ENCODE results near the gene STEEP1. TPM values are rescaled to one million over a fixed set of nuclear protein-coding genes. Genes with fewer than 3 reads are reported as not detected.

STEEP1 gene
- total and polyA plus RNA-seq, 2 of the 13 experiments (the other 11 are each of a cell fraction or from before 2014, with no cell fraction given) = 7.7 to 23.1 TPM

DNA sequence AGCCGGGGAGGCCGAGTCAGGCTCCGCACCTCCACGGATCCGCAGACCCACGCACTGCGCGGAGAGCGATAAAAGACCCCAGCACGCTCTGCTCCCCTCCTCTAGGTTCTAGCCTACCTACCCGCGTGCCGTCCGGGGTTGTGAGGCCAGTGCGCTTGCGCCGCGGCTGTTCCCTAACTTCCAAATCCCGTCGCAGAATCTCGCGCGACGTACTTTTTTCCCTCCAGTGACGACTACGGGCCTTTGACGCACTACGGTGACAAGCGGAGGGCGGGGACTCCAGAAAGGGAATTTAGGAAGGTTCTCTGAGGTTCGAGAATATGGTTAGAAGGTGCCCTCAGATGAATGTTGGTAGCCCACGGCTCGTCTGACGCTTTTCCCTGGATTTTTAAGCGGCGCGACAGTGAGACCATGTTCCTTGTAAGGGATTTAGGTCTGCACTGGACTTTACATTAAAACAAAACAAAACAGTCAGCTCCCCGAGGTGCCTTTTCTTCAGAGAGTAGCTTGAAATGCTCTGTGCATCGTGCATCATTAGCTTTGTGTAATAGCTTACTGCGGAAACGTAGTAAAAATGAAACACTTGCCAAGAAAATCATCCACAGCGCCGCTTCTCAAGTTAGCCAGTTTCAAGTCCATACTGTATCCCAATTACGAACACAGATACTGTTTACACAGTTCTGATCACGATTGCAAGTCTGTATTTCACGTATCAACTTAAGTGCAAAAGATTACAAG, 41.2 kb upstream of the STEEP1 start, which contains the start of gene NKRF (continued):
- TF ChIP-seq, protein P1, sequence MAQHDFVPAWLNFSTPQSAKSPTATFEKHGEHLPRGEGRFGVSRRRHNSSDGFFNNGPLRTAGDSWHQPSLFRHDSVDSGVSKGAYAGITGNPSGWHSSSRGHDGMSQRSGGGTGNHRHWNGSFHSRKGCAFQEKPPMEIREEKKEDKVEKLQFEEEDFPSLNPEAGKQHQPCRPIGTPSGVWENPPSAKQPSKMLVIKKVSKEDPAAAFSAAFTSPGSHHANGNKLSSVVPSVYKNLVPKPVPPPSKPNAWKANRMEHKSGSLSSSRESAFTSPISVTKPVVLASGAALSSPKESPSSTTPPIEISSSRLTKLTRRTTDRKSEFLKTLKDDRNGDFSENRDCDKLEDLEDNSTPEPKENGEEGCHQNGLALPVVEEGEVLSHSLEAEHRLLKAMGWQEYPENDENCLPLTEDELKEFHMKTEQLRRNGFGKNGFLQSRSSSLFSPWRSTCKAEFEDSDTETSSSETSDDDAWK (CRISPR knock-in tag; IDR thresholded peaks at IDR 0.05) = no peak
- TF ChIP-seq ZBTB7A (CRISPR knock-in tag; IDR thresholded peaks at IDR 0.05) = peak; percentile 40; the same call in 1 of the 2 replicates
- TF ChIP-seq, protein P2, sequence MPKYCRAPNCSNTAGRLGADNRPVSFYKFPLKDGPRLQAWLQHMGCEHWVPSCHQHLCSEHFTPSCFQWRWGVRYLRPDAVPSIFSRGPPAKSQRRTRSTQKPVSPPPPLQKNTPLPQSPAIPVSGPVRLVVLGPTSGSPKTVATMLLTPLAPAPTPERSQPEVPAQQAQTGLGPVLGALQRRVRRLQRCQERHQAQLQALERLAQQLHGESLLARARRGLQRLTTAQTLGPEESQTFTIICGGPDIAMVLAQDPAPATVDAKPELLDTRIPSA (CRISPR knock-in tag; IDR thresholded peaks at IDR 0.05; ENCODE audit: borderline replicate concordance) = 0 out of 2 replicates have a peak, but pooled peaks have one; percentile 49
- TF ChIP-seq POLR2A (IDR thresholded peaks at IDR 0.05; ENCODE audit: insufficient read depth in 1 of 2, low read depth in 2 of 2, low read length in 2 of 2) = peak; percentile 88 to 89
- TF ChIP-seq ZMYM2 (CRISPR knock-in tag; IDR thresholded peaks at IDR 0.05) = no peak
- TF ChIP-seq CREB1 (IDR thresholded peaks at IDR 0.05) = peak; percentile 71
- TF ChIP-seq CREB1 (CRISPR knock-in tag; IDR thresholded peaks at IDR 0.05) = peak; percentile 82
- TF ChIP-seq, protein P3, sequence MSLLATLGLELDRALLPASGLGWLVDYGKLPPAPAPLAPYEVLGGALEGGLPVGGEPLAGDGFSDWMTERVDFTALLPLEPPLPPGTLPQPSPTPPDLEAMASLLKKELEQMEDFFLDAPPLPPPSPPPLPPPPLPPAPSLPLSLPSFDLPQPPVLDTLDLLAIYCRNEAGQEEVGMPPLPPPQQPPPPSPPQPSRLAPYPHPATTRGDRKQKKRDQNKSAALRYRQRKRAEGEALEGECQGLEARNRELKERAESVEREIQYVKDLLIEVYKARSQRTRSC (CRISPR knock-in tag; IDR thresholded peaks at IDR 0.05; ENCODE audit: low read depth) = no peak
- TF ChIP-seq, protein P4, sequence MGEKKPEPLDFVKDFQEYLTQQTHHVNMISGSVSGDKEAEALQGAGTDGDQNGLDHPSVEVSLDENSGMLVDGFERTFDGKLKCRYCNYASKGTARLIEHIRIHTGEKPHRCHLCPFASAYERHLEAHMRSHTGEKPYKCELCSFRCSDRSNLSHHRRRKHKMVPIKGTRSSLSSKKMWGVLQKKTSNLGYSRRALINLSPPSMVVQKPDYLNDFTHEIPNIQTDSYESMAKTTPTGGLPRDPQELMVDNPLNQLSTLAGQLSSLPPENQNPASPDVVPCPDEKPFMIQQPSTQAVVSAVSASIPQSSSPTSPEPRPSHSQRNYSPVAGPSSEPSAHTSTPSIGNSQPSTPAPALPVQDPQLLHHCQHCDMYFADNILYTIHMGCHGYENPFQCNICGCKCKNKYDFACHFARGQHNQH (CRISPR knock-in tag; IDR thresholded peaks at IDR 0.05) = 0 out of 2 replicates have a peak, but pooled peaks have one; percentile 23
- TF ChIP-seq POLR2AphosphoS5 (IDR thresholded peaks at IDR 0.05; ENCODE audit: low read depth, low read length) = peak; percentile 84
- no peak for TF ChIP-seq BORCS8-MEF2B (CRISPR knock-in tag; IDR thresholded peaks at IDR 0.05)
- TF ChIP-seq, protein P5, sequence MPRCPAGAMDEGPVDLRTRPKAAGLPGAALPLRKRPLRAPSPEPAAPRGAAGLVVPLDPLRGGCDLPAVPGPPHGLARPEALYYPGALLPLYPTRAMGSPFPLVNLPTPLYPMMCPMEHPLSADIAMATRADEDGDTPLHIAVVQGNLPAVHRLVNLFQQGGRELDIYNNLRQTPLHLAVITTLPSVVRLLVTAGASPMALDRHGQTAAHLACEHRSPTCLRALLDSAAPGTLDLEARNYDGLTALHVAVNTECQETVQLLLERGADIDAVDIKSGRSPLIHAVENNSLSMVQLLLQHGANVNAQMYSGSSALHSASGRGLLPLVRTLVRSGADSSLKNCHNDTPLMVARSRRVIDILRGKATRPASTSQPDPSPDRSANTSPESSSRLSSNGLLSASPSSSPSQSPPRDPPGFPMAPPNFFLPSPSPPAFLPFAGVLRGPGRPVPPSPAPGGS (CRISPR knock-in tag; IDR thresholded peaks at IDR 0.05) = peak; percentile 54; the same call in 1 of the 2 replicates
- no peak for TF ChIP-seq ZNF33A (CRISPR knock-in tag; IDR thresholded peaks at IDR 0.05; ENCODE audit: borderline replicate concordance)
- TF ChIP-seq ZNF619 (CRISPR knock-in tag; IDR thresholded peaks at IDR 0.05) = no peak
- TF ChIP-seq HOXA3 (CRISPR knock-in tag; IDR thresholded peaks at IDR 0.05) = peak; percentile 65; the same call in 1 of the 2 replicates
- TF ChIP-seq SIX1 (CRISPR knock-in tag; IDR thresholded peaks at IDR 0.05; ENCODE audit: borderline replicate concordance) = no peak
- TF ChIP-seq NR2F6 (IDR thresholded peaks at IDR 0.05) = no peak
- TF ChIP-seq NR2F6 (CRISPR knock-in tag; IDR thresholded peaks at IDR 0.05) = no peak
- TF ChIP-seq, protein P6, sequence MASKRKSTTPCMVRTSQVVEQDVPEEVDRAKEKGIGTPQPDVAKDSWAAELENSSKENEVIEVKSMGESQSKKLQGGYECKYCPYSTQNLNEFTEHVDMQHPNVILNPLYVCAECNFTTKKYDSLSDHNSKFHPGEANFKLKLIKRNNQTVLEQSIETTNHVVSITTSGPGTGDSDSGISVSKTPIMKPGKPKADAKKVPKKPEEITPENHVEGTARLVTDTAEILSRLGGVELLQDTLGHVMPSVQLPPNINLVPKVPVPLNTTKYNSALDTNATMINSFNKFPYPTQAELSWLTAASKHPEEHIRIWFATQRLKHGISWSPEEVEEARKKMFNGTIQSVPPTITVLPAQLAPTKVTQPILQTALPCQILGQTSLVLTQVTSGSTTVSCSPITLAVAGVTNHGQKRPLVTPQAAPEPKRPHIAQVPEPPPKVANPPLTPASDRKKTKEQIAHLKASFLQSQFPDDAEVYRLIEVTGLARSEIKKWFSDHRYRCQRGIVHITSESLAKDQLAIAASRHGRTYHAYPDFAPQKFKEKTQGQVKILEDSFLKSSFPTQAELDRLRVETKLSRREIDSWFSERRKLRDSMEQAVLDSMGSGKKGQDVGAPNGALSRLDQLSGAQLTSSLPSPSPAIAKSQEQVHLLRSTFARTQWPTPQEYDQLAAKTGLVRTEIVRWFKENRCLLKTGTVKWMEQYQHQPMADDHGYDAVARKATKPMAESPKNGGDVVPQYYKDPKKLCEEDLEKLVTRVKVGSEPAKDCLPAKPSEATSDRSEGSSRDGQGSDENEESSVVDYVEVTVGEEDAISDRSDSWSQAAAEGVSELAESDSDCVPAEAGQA (IDR thresholded peaks at IDR 0.05; ENCODE audit: low read depth) = 0 out of 2 replicates have a peak, but pooled peaks have one; percentile 38
- TF ChIP-seq, protein P6 (CRISPR knock-in tag; IDR thresholded peaks at IDR 0.05; ENCODE audit: borderline replicate concordance) = no peak

Measured in HepG2 (cell line).